H1 (cell line): Measurements from ENCODE around the gene GBX1. TPM values are rescaled to one million over a fixed set of nuclear protein-coding genes. Genes with fewer than 3 reads are reported as not detected.
A peak's percentile ranks its signal among the peaks of the same experiment; 100 is the strongest.

ENCODE experiments used
- ASH2L ChIP-seq: fragments of 200-600, 300-600 bp; sonication (generic); IDR thresholded peaks from one replicate; pipeline ENCODE4 v1.7.1; 2017; ENCODE audit warnings: low read length
- BACH1 ChIP-seq: IDR thresholded peaks from 2 replicates; pipeline ENCODE4 v1.6.1; 2012; ENCODE audit warnings: low read length, improper control_type of control experiment
- CEBPB ChIP-seq: IDR thresholded peaks from 2 replicates; pipeline ENCODE4 v1.6.1; 2012; ENCODE audit warnings: low read depth, low read length
- CHD1 ChIP-seq: IDR thresholded peaks from 2 replicates; pipeline ENCODE4 v1.6.1; 2012; ENCODE audit warnings: low read depth, low read length, improper control_type of control experiment
- EP300 ChIP-seq, 2 experiments: IDR thresholded peaks; 1 replicate in 1 of 2; 2 replicates in 1 of 2; pipeline ENCODE4 v1.6.1; 2011 to 2012; ENCODE audit warnings: low read depth in 2 of 2, low read length in 2 of 2, mild to moderate bottlenecking in 2 of 2, borderline replicate concordance in 1 of 2, inconsistent platforms in 1 of 2, moderate library complexity in 1 of 2
- GABPA ChIP-seq: IDR thresholded peaks from 2 replicates; pipeline ENCODE4 v1.6.1; 2011; ENCODE audit warnings: mild to moderate bottlenecking, low read length, moderate library complexity, borderline replicate concordance; ENCODE audit not compliant: insufficient read depth
- HDAC6 ChIP-seq: IDR thresholded peaks from one replicate; pipeline ENCODE4 v1.7.1; 2012; ENCODE audit warnings: low read depth, mild to moderate bottlenecking, inconsistent platforms, low read length, moderate library complexity
- PHF8 ChIP-seq: fragments of 200-600 bp; sonication (generic); conservative IDR thresholded peaks from 2 replicates; pipeline ENCODE4 v1.7.1; 2012; ENCODE audit warnings: low read depth, mild to moderate bottlenecking, inconsistent platforms, low read length, moderate library complexity
- RNF2 ChIP-seq: fragments of 200-900, 300-1000 bp; sonication (generic); IDR thresholded peaks from 2 replicates; pipeline ENCODE4 v1.7.1; 2016; ENCODE audit warnings: borderline replicate concordance, low read depth, mild to moderate bottlenecking, antibody characterized with exemption, low read length; ENCODE audit not compliant: poor library complexity, severe bottlenecking; ENCODE audit errors: missing control alignments
- RXRA ChIP-seq: IDR thresholded peaks from 2 replicates; pipeline ENCODE4 v1.6.1; 2011; ENCODE audit warnings: low read depth, mild to moderate bottlenecking, low read length, moderate library complexity; ENCODE audit not compliant: insufficient read depth
- SP1 ChIP-seq: IDR thresholded peaks from 2 replicates; pipeline ENCODE4 v1.6.1; 2011; ENCODE audit warnings: low read depth, low read length
- TEAD4 ChIP-seq: IDR thresholded peaks from 2 replicates; pipeline ENCODE4 v1.6.1; 2012; ENCODE audit warnings: low read depth, low read length, inconsistent platforms, mixed read lengths
- polyA plus RNA-seq, 7 experiments: library from polyadenylated mRNA; depleted of rRNA in 3 of 7; stranded (reverse) in 5 of 7; unstranded in 2 of 7; fragments of >200 nt in 5 of 7; fragments of 200-250 nt in 2 of 7; gene quantifications; 1 replicate in 5 of 7; 2 replicates in 1 of 7; 4 replicates in 1 of 7; pipeline versions ENCODE4 v1.2.1 to v1.2.3, GENCODE V29; 2011 to 2013; ENCODE audit warnings: missing spikeins in 2 of 7, mixed read lengths in 2 of 7
- total RNA-seq: library from RNA; stranded (reverse); fragmentation: NEBNext Ultra II Directional; extraction: Animal tissue kit (Norgen Biotek cat#: 25700); gene quantifications from 2 replicates; pipeline ENCODE4 v1.2.1, GENCODE V29; 2021
- TF ChIP-seq, protein P1 (sequence below), 3 experiments: IDR thresholded peaks; 1 replicate in 2 of 3; 2 replicates in 1 of 3; pipeline versions ENCODE4 v1.5.1 to v1.6.1; 2011; ENCODE audit warnings: low read length in 3 of 3, mild to moderate bottlenecking in 3 of 3, inconsistent platforms in 2 of 3, low read depth in 1 of 3, moderate library complexity in 1 of 3; ENCODE audit not compliant: insufficient read depth in 1 of 3; ENCODE audit errors: control extremely low read depth in 1 of 3
- TF ChIP-seq, protein P2 (sequence below): IDR thresholded peaks from 2 replicates; pipeline ENCODE4 v1.6.1; 2011; ENCODE audit warnings: low read depth, mild to moderate bottlenecking, low read length; ENCODE audit not compliant: insufficient read depth

GBX1 gene
- total and polyA plus RNA-seq, 2 of the 8 experiments (the other 6 are each of a cell fraction or from before 2014, with no cell fraction given) = not detected

DNA sequence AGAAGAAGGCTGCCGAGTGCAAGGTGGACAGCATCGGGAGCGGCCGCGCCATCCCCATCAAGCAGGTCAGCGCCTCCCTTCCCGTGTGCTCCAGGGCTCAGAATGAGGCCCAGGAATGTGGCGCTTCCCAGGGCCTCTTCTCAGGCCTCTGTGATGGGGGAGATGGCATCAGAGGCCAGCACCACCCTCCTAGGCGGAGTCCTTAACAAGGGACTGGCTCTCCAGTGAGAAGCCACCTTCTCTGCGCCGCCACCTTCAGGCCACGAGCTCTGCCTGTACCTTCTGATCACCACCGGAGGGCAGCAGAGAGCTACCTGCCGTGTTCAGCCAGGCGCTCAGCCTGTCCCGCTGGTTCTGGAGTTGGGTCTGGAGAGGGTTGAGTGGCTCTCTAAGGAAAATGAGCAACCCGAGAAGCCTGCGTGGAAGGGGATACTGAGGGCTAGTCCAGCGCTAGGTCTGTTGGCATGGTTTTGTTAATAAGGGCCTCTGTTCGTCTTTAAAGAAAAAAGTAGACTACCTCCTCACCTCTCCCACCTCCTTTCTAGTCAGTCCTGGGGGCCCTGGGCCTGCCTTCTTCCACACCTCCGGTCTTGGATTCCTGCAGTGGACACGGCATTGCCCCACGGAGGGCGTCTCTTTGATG is 43.6 kb downstream of the GBX1 start (continued):
- TF ChIP-seq RXRA (no peak), GABPA (peak; percentile 47; the same call in 1 of the 2 replicates), HDAC6 (no peak), SP1 (no peak), TEAD4 (0 out of 2 replicates have a peak, but pooled peaks have one; percentile 24), CEBPB (no peak), ASH2L (no peak), EP300 (IDR thresholded peaks at IDR 0.05; ENCODE audit: borderline replicate concordance in 1 of 2, low read depth in 2 of 2, low read length in 2 of 2) (no peak), CHD1 (no peak), RNF2 (no peak), BACH1 (no peak), PHF8 (no peak)
- TF ChIP-seq, protein P1, sequence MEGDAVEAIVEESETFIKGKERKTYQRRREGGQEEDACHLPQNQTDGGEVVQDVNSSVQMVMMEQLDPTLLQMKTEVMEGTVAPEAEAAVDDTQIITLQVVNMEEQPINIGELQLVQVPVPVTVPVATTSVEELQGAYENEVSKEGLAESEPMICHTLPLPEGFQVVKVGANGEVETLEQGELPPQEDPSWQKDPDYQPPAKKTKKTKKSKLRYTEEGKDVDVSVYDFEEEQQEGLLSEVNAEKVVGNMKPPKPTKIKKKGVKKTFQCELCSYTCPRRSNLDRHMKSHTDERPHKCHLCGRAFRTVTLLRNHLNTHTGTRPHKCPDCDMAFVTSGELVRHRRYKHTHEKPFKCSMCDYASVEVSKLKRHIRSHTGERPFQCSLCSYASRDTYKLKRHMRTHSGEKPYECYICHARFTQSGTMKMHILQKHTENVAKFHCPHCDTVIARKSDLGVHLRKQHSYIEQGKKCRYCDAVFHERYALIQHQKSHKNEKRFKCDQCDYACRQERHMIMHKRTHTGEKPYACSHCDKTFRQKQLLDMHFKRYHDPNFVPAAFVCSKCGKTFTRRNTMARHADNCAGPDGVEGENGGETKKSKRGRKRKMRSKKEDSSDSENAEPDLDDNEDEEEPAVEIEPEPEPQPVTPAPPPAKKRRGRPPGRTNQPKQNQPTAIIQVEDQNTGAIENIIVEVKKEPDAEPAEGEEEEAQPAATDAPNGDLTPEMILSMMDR (IDR thresholded peaks at IDR 0.05; ENCODE audit: control extremely low read depth in 1 of 3, insufficient read depth in 1 of 3, low read depth in 1 of 3, low read length in 3 of 3) = peak in 2 of 3 experiments; percentile 99 to 100; a peak in 3 of 4 replicates
- TF ChIP-seq, protein P2, sequence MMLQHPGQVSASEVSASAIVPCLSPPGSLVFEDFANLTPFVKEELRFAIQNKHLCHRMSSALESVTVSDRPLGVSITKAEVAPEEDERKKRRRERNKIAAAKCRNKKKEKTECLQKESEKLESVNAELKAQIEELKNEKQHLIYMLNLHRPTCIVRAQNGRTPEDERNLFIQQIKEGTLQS = 0 out of 2 replicates have a peak, but pooled peaks have one; percentile 43
